IMR-90 (cell line): ENCODE results near the gene AXIN2. TPM values are rescaled to one million over a fixed set of nuclear protein-coding genes. Genes with fewer than 3 reads are reported as not detected.

Experiments used
- ATAC-seq: fragments of 200-7000 bp; cut with Tn5 transposase; 2 replicates; pipeline ENCODE4 v1.9.1; 2020; ENCODE audit warnings: low read depth, mild to moderate bottlenecking, moderate library complexity
- BruUV-seq: library from RNA; stranded (reverse); fragments of 400-500 nt; replicated peaks from 2 replicates; lab custom pipeline; 2021; lab: Mats Ljungman, UMichigan
- CTCF ChIA-PET: fragments of 300-600 bp; formaldehyde crosslinking; extraction: SDS; loops from one replicate; lab custom pipeline; 2021; ENCODE audit warnings: antibody characterized with exemption; lab: Yijun Ruan, JAX
- POLR2A ChIA-PET: fragments of 300-600 bp; sonication (Branson Sonifier 250); formaldehyde crosslinking; loops from one replicate; lab custom pipeline; 2022; ENCODE audit warnings: antibody characterized with exemption; ENCODE audit not compliant: unreplicated experiment; lab: Charles Lee
- DNase-seq: peaks from one replicate; pipeline ENCODE4 v3.0.0; 2013
- H2AFZ ChIP-seq: replicated peaks from 2 replicates; pipeline ENCODE3; 2013; ENCODE audit warnings: low read length, mild to moderate bottlenecking; ENCODE audit not compliant: poor library complexity
- H2AK5ac ChIP-seq: 2 replicates; pipeline ENCODE4 v1.6.1; 2013; ENCODE audit warnings: low read depth, low read length, inconsistent platforms
- H2AK9ac ChIP-seq: replicated peaks from 2 replicates; pipeline ENCODE3; 2013; ENCODE audit warnings: mild to moderate bottlenecking, low read depth, low read length, moderate library complexity; ENCODE audit not compliant: poor library complexity
- H2BK120ac ChIP-seq: 2 replicates; pipeline ENCODE4 v1.6.1; 2013; ENCODE audit warnings: low read depth, low read length, inconsistent platforms
- H2BK15ac ChIP-seq: 3 replicates; pipeline ENCODE4 v1.6.1; 2013; ENCODE audit warnings: low read depth, low read length, inconsistent platforms
- H2BK20ac ChIP-seq: 2 replicates; pipeline ENCODE4 v1.6.1; 2013; ENCODE audit warnings: low read depth, mild to moderate bottlenecking, inconsistent platforms, low read length, moderate library complexity
- H2BK5ac ChIP-seq: 2 replicates; pipeline ENCODE4 v1.6.1; 2013; ENCODE audit warnings: mild to moderate bottlenecking, low read depth, low read length, inconsistent platforms; ENCODE audit not compliant: poor library complexity, severe bottlenecking
- H3K14ac ChIP-seq: replicated peaks from 2 replicates; pipeline ENCODE4 v1.6.1; 2013; ENCODE audit warnings: low read depth, low read length, inconsistent platforms
- H3K18ac ChIP-seq: 2 replicates; pipeline ENCODE4 v1.6.1; 2013; ENCODE audit warnings: low read depth, low read length, control low read depth
- H3K23ac ChIP-seq: 2 replicates; pipeline ENCODE4 v1.6.1; 2013; ENCODE audit warnings: low read depth, low read length, inconsistent platforms
- H3K27ac ChIP-seq: 2 replicates; pipeline ENCODE4 v1.5.1; 2013; ENCODE audit warnings: mild to moderate bottlenecking, control low read depth, low read length; ENCODE audit not compliant: insufficient read depth
- H3K27me3 ChIP-seq: 2 replicates; pipeline ENCODE4 v1.6.1; 2013; ENCODE audit warnings: low read length; ENCODE audit not compliant: control insufficient read depth, insufficient read depth
- H3K36me3 ChIP-seq: 2 replicates; pipeline ENCODE4 v1.6.1; 2013; ENCODE audit warnings: low read length, mixed read lengths; ENCODE audit not compliant: control insufficient read depth, insufficient read depth
- H3K4ac ChIP-seq: 2 replicates; pipeline ENCODE4 v1.6.1; 2013; ENCODE audit warnings: low read depth, low read length, inconsistent platforms
- H3K4me1 ChIP-seq: 2 replicates; pipeline ENCODE4 v1.6.1; 2013; ENCODE audit warnings: low read length, mixed read lengths; ENCODE audit not compliant: control insufficient read depth, insufficient read depth
- H3K4me2 ChIP-seq: 2 replicates; pipeline ENCODE4 v1.6.1; 2013; ENCODE audit warnings: low read depth, mild to moderate bottlenecking, control low read depth, low read length, moderate library complexity
- H3K4me3 ChIP-seq: 2 replicates; pipeline ENCODE4 v1.5.1; 2013; ENCODE audit warnings: low read depth, mild to moderate bottlenecking, control low read depth, low read length, moderate library complexity; ENCODE audit not compliant: insufficient read depth
- H3K56ac ChIP-seq: 2 replicates; pipeline ENCODE4 v1.6.1; 2013; ENCODE audit warnings: low read length, inconsistent platforms; ENCODE audit not compliant: insufficient read depth; ENCODE audit errors: extremely low read depth
- H3K79me1 ChIP-seq, 2 experiments: 2 replicates each; pipeline ENCODE4 v1.6.1; 2013; ENCODE audit warnings: low read length in 2 of 2, inconsistent platforms in 1 of 2, low read depth in 1 of 2
- H3K9ac ChIP-seq: 2 replicates; pipeline ENCODE4 v1.6.1; 2013; ENCODE audit warnings: low read depth, low read length, control low read depth
- H3K9me1 ChIP-seq: 2 replicates; pipeline ENCODE4 v1.6.1; 2013; ENCODE audit warnings: low read length, inconsistent platforms; ENCODE audit not compliant: insufficient read depth
- H3K9me3 ChIP-seq: 2 replicates; pipeline ENCODE4 v1.6.1; 2013; ENCODE audit warnings: low read length; ENCODE audit not compliant: control insufficient read depth, insufficient read depth
- H4K20me1 ChIP-seq: 2 replicates; pipeline ENCODE4 v1.6.1; 2013; ENCODE audit warnings: low read length, inconsistent platforms; ENCODE audit not compliant: insufficient read depth
- H4K5ac ChIP-seq: 2 replicates; pipeline ENCODE4 v1.6.1; 2013; ENCODE audit warnings: mild to moderate bottlenecking, low read depth, low read length, control low read depth
- H4K8ac ChIP-seq, 2 experiments: 2 replicates each; pipeline ENCODE4 v1.6.1; 2013; ENCODE audit warnings: low read depth in 2 of 2, low read length in 2 of 2, control low read depth in 1 of 2, inconsistent platforms in 1 of 2
- H4K91ac ChIP-seq: 2 replicates; pipeline ENCODE4 v1.6.1; 2013; ENCODE audit warnings: low read depth, low read length, inconsistent platforms; ENCODE audit not compliant: insufficient read depth
- BHLHE40 ChIP-seq: fragments of 150-350 bp; IDR thresholded peaks from 2 replicates; pipeline ENCODE4 v1.6.1; 2016; ENCODE audit warnings: mild to moderate bottlenecking, low read depth, low read length
- CHD1 ChIP-seq: IDR thresholded peaks from 2 replicates; pipeline ENCODE4 v1.6.1; 2012; ENCODE audit warnings: low read depth, low read length, improper control_type of control experiment
- CTCF ChIP-seq: conservative IDR thresholded peaks from 2 replicates; pipeline ENCODE4 v1.5.1; 2012; ENCODE audit warnings: mild to moderate bottlenecking, low read depth, low read length, improper control_type of control experiment
- ELK1 ChIP-seq: fragments of 150-350 bp; IDR thresholded peaks from 2 replicates; pipeline ENCODE4 v1.6.1; 2016; ENCODE audit warnings: low read depth, mild to moderate bottlenecking, low read length, moderate library complexity, borderline replicate concordance
- FOS ChIP-seq: fragments of 150-350 bp; IDR thresholded peaks from 2 replicates; pipeline ENCODE4 v1.6.1; 2016; ENCODE audit warnings: low read depth, low read length
- MAFK ChIP-seq: IDR thresholded peaks from 2 replicates; pipeline ENCODE4 v1.6.1; 2012; ENCODE audit warnings: low read depth, low read length, improper control_type of control experiment
- MAZ ChIP-seq: IDR thresholded peaks from 2 replicates; pipeline ENCODE4 v1.6.1; 2012; ENCODE audit warnings: low read depth, mild to moderate bottlenecking, low read length, improper control_type of control experiment, moderate library complexity, borderline replicate concordance
- MXI1 ChIP-seq: IDR thresholded peaks from 2 replicates; pipeline ENCODE4 v1.6.1; 2012; ENCODE audit warnings: low read depth, mild to moderate bottlenecking, low read length, moderate library complexity, borderline replicate concordance
- NFE2L2 ChIP-seq: fragments of 150-350 bp; IDR thresholded peaks from 2 replicates; pipeline ENCODE4 v1.6.1; 2016; ENCODE audit warnings: low read depth, mild to moderate bottlenecking, low read length
- POLR2A ChIP-seq: IDR thresholded peaks from 2 replicates; pipeline ENCODE4 v1.6.1; 2012; ENCODE audit warnings: mild to moderate bottlenecking, low read depth, low read length
- RAD21 ChIP-seq: IDR thresholded peaks from 2 replicates; pipeline ENCODE4 v1.6.1; 2012; ENCODE audit warnings: low read length, improper control_type of control experiment
- RCOR1 ChIP-seq: IDR thresholded peaks from 2 replicates; pipeline ENCODE4 v1.6.1; 2012; ENCODE audit warnings: mild to moderate bottlenecking, low read length, improper control_type of control experiment; ENCODE audit not compliant: insufficient replicate concordance
- RFX5 ChIP-seq: IDR thresholded peaks from 2 replicates; pipeline ENCODE4 v1.8.0; 2012; ENCODE audit warnings: low read depth, mild to moderate bottlenecking, low read length, moderate library complexity
- SMC3 ChIP-seq: fragments of 150-350 bp; IDR thresholded peaks from 2 replicates; pipeline ENCODE4 v1.6.1; 2016; ENCODE audit warnings: low read depth, mild to moderate bottlenecking, antibody characterized with exemption, low read length, moderate library complexity
- USF2 ChIP-seq: fragments of 150-350 bp; IDR thresholded peaks from 2 replicates; pipeline ENCODE4 v1.6.1; 2017; ENCODE audit warnings: mild to moderate bottlenecking, antibody characterized with exemption, low read length, low read depth
- WGBS, 2 experiments: methylation state at CpG; one replicate each; pipeline versions ENCODE4 v1.1.5 to v1.1.7; 2013; ENCODE audit warnings: missing lambda C conversion rate in 2 of 2; ENCODE audit not compliant: insufficient read length in 1 of 2; ENCODE audit errors: extremely low coverage in 2 of 2; 5-methylcytosine and 5-hydroxymethylcytosine counted together
- dilution Hi-C: fragments of 300-500 bp; cut with HindIII; formaldehyde crosslinking; loops from one replicate; pipeline ENCODE4 v1.14.3; 2018; ENCODE audit warnings: low sequenced_read_pairs; ENCODE audit not compliant: unreplicated experiment
- in situ Hi-C: fragments of 300-500 bp; cut with MboI; formaldehyde crosslinking; loops from 3 replicates; pipeline ENCODE4 v1.14.3; 2019; ENCODE audit warnings: low sequenced_read_pairs, inconsistent platforms, mixed read lengths
- intact Hi-C: fragments of 100-400 bp; cut with micrococcal nuclease; formaldehyde crosslinking; loops from 2 replicates; pipeline ENCODE4 v1.10.0; 2022
- polyA plus RNA-seq, 3 experiments: library from polyadenylated mRNA; depleted of rRNA; stranded (reverse); fragments of >200 nt; gene quantifications; 2 replicates each; pipeline ENCODE4 v1.2.3, GENCODE V29; 2012; ENCODE audit warnings: low replicate concordance in 1 of 3
- total RNA-seq: library from RNA; depleted of rRNA; stranded (reverse); fragments of >200 nt; gene quantifications from 2 replicates; pipeline ENCODE4 v1.2.3, GENCODE V29; 2012

The AXIN2 gene
- total and polyA plus RNA-seq, 2 of the 4 experiments (the other 2 are of a cell fraction): 0.91 to 1.8 TPM

- CTCF ChIA-PET: no interaction called here
- no peak overlapping the region for H2BK5ac ChIP-seq
- peaks cover 5% of the 10 kb centered on the region; the same call in 1 of the 2 replicates for H3K4me1 ChIP-seq
- H2AK9ac ChIP-seq: no peak overlapping the region
- no peak for DNase-seq
- no CpG with 5 or more reads among the region's 3 CpGs for WGBS, 2 experiments
- no TSS peak for BruUV-seq
- TF ChIP-seq POLR2A: no peak
- TF ChIP-seq CHD1: no peak
- TF ChIP-seq MAZ: no peak
- TF ChIP-seq MAFK: no peak
- no peak for TF ChIP-seq USF2
- no peak for TF ChIP-seq ELK1
- TF ChIP-seq RAD21: no peak
- TF ChIP-seq RCOR1: no peak
- TF ChIP-seq NFE2L2: no peak
- TF ChIP-seq RFX5: no peak
- no peak for TF ChIP-seq MXI1
- no peak for TF ChIP-seq BHLHE40
- TF ChIP-seq CTCF: no peak
- TF ChIP-seq FOS: no peak
- TF ChIP-seq SMC3: no peak
- no peak for ATAC-seq
- H3K79me1 ChIP-seq: no peaks in the 10 kb centered on the region
- no peak overlapping the region for H2BK15ac ChIP-seq
- POLR2A ChIA-PET: no interaction called here
- no peaks in the 10 kb centered on the region for H3K36me3 ChIP-seq
- no peak overlapping the region for H3K18ac ChIP-seq
- no peak overlapping the region for H4K8ac ChIP-seq
- no peak overlapping the region for H3K23ac ChIP-seq
- no peak overlapping the region for H4K5ac ChIP-seq
- H3K27ac ChIP-seq: no peak overlapping the region
- H3K9me1 ChIP-seq: peaks cover 5% of the 10 kb centered on the region; the same call in 1 of the 2 replicates
- dilution Hi-C loops: no loop called here
- H3K4me2 ChIP-seq: no peak overlapping the region
- peaks cover 14% of the 10 kb centered on the region for H3K27me3 ChIP-seq
- H2AFZ ChIP-seq: no peak overlapping the region
- intact Hi-C loops: no loop called here
- H2BK20ac ChIP-seq: no peak overlapping the region
- H3K56ac ChIP-seq: no peak overlapping the region
- H3K4me3 ChIP-seq: no peak overlapping the region
- in situ Hi-C loops: no loop called here
- H2BK120ac ChIP-seq: no peak overlapping the region
- H2AK5ac ChIP-seq: no peak overlapping the region
- peaks cover 2% of the 10 kb centered on the region; the same call in 1 of the 2 replicates for H3K9me3 ChIP-seq
- H3K14ac ChIP-seq: no peak overlapping the region
- H4K20me1 ChIP-seq: no peaks in the 10 kb centered on the region
- H3K4ac ChIP-seq: no peak overlapping the region
- no peak overlapping the region for H3K9ac ChIP-seq
- no peak overlapping the region for H4K91ac ChIP-seq
These were observed 42.0 kb downstream of the AXIN2 start for GRCh38 chr17:65519462-65519861.
